IPS-20b (cell line): ENCODE measurements around the gene HAPLN2.

Experiments used
- H3K27ac ChIP-seq: one replicate; pipeline ENCODE4 v1.5.1; 2013; ENCODE audit warnings: low read length
- H3K27me3 ChIP-seq: 2 replicates; pipeline ENCODE4 v1.6.1; 2013; ENCODE audit warnings: mild to moderate bottlenecking, low read length, inconsistent platforms; ENCODE audit not compliant: insufficient read depth
- H3K36me3 ChIP-seq: 2 replicates; pipeline ENCODE4 v1.6.1; 2013; ENCODE audit warnings: low read depth, mild to moderate bottlenecking, inconsistent platforms, low read length, moderate library complexity; ENCODE audit not compliant: insufficient read depth
- H3K4me1 ChIP-seq: 2 replicates; pipeline ENCODE4 v1.6.1; 2013; ENCODE audit warnings: mild to moderate bottlenecking, control low read depth, inconsistent platforms, low read length, moderate library complexity; ENCODE audit not compliant: insufficient read depth
- H3K4me3 ChIP-seq: 2 replicates; pipeline ENCODE4 v1.5.1; 2013; ENCODE audit warnings: mild to moderate bottlenecking, low read length, inconsistent platforms
- H3K9ac ChIP-seq: 2 replicates; pipeline ENCODE4 v1.6.1; 2013; ENCODE audit warnings: low read depth, mild to moderate bottlenecking, inconsistent platforms, low read length, moderate library complexity
- H3K9me3 ChIP-seq: 2 replicates; pipeline ENCODE4 v1.6.1; 2013; ENCODE audit warnings: mild to moderate bottlenecking, low read depth, low read length, inconsistent platforms; ENCODE audit not compliant: insufficient read depth

HAPLN2 gene

DNA sequence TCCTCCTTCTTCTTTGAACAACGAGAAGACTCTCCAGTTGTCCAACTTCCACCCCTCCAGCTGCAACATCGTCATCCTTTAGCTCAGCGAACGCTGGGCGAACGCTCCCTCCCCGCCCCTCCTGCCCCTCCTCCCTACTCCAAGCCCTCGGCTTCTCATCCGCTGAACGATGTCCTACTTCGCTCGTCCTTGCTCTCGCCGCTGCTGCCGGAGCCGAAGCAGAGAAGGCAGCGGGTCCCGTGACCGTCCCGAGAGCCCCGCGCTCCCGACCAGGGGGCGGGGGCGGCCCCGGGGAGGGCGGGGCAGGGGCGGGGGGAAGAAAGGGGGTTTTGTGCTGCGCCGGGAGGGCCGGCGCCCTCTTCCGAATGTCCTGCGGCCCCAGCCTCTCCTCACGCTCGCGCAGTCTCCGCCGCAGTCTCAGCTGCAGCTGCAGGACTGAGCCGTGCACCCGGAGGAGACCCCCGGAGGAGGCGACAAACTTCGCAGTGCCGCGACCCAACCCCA, 22.6 kb downstream of the HAPLN2 start, which contains the start of gene BCAN:
Gene BCAN (plus strand): TSS at position 357 of the 504 bp plus-strand sequence. CDS start 3,938 bp downstream, outside the sequence.
- H3K27me3 ChIP-seq = peaks cover 97% of the 10 kb centered on the region
- H3K4me1 ChIP-seq = no peaks in the 10 kb centered on the region
- H3K27ac ChIP-seq = no peak within 1 kb of the TSS
- H3K9me3 ChIP-seq = no peaks in the 10 kb centered on the region
- no peaks in the 10 kb centered on the region for H3K36me3 ChIP-seq
- H3K4me3 ChIP-seq = peak within 1 kb of the TSS; percentile 77
- no peak within 1 kb of the TSS; the same call in 1 of the 2 replicates for H3K9ac ChIP-seq

DNA sequence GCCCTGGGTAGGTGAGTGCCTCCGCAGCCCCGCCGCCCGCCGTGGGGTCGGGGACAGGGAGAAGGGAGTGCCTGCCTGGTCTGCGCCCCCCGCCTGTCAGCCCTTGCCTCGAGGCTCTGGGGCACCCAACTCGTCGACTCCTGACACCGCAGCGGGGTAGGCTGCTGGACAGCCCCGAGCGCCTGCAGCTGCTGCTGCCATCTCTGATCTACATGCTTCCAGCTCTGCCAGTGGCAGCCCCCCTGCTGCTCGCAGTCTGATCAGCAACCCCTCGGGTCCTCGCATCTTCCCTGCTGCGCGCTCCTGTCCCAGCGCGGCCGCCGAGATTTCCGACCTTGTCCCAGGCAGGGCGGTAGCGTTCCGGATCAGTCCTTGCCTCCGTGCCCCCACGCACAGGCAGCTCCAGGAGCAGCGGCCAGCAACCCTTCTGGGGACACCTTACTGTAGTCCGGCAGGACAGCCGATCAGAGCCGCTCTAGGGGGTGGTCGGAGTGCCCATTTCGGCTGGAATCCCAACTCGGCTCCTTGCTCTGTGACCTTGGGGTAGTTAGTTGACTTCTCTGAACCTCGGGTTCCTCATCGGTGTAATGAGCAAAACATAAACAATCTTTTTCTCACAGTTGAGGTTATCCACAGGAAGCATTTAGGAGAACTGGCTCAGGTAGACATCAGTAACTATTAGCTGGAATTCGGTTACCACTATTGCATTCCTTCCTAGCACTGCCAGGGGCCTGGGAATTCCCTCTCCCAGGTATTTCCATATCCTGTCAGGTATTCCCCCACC, 23.2 kb downstream of the HAPLN2 start:
- Histone ChIP-seq H3K27me3 (peaks cover 96% of the 10 kb centered on the region), H3K9me3 (no peaks in the 10 kb centered on the region), H3K4me3 (peak overlapping the region; percentile 77), H3K36me3 (no peaks in the 10 kb centered on the region), H3K9ac (no peak overlapping the region), H3K27ac (no peak overlapping the region), H3K4me1 (no peaks in the 10 kb centered on the region)

DNA sequence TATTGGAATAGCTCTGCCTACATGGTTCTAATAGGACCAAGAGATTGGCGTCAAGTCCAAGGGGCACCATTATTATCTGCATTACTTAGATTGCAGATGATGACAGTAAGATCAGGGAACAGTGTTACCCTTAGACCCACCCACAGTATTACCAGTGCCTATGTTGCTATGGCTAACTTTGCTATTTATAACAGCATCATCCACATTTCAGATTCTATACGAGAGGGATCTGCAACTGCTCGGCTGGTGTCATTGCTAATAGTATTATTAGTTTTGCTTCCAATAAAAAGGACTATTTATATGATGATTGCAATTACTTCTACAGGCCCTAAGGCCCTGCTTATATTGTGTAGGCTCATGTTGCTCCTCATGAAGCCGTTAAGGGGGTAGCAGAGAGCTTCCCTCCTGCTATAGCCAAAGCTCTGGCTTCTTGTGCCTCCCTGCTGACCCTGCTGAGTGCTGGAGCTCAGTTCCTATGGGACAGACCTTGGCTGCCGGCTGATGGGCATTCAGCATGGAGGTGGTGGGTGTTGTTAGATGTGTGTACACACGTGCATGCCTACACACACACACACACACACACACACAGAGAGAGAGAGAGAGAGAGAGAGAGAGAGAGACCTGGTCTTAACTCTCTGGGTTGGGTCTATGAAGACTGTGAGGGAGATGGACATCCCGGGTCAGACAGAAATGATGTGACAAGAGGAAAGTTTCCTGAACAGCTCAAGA, 24.0 kb downstream of the HAPLN2 start:
- Histone ChIP-seq H3K4me1 (no peaks in the 10 kb centered on the region), H3K27ac (no peak overlapping the region), H3K9me3 (no peaks in the 10 kb centered on the region), H3K9ac (no peak overlapping the region), H3K27me3 (peaks cover 93% of the 10 kb centered on the region), H3K36me3 (no peaks in the 10 kb centered on the region), H3K4me3 (no peak overlapping the region; the same call in 1 of the 2 replicates)

DNA sequence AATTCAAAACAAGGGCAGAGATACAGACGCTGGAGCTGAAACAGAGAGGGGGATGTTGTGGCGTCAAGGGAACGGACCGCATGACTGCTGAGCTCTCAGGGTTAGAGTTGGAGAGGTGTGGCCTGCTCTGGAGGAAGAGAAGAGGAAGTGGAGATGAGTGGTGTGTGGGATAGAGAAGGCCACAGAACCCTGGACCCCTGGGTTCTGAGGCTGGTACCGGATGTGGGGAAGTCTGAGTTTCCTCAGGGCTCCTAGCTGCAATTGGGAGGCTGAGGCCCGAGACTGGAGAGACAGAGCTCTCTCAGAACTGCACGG, 24.5 kb downstream of the HAPLN2 start:
- Histone ChIP-seq H3K27me3 (peaks cover 93% of the 10 kb centered on the region), H3K4me3 (no peak overlapping the region), H3K9ac (no peak overlapping the region), H3K9me3 (no peaks in the 10 kb centered on the region), H3K4me1 (no peaks in the 10 kb centered on the region), H3K27ac (no peak overlapping the region), H3K36me3 (no peaks in the 10 kb centered on the region)

DNA sequence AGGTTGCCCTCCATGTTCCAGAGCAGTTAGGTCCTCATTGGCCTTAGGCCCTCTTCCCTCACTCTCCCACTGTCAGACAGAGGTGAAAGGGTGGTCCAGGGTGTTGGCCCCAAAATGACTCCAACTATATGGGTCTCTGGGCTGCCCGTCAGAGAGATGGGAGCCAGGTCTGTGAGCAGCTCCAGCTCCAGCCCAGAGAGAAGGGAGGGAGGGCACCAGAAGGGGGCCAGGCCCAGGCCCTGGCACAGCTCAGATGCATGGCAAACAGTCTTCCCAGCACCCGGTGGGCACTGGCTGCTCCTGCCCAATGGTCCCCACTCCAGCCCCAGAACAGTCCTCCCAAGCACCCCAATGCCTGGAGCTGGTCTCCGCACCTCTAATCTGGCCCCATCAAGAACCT, 24.9 kb downstream of the HAPLN2 start:
- H3K27me3 ChIP-seq = peaks cover 93% of the 10 kb centered on the region
- no peak overlapping the region for H3K27ac ChIP-seq
- no peaks in the 10 kb centered on the region for H3K9me3 ChIP-seq
- no peak overlapping the region for H3K4me3 ChIP-seq
- no peaks in the 10 kb centered on the region for H3K36me3 ChIP-seq
- no peaks in the 10 kb centered on the region for H3K4me1 ChIP-seq
- H3K9ac ChIP-seq = no peak overlapping the region

DNA sequence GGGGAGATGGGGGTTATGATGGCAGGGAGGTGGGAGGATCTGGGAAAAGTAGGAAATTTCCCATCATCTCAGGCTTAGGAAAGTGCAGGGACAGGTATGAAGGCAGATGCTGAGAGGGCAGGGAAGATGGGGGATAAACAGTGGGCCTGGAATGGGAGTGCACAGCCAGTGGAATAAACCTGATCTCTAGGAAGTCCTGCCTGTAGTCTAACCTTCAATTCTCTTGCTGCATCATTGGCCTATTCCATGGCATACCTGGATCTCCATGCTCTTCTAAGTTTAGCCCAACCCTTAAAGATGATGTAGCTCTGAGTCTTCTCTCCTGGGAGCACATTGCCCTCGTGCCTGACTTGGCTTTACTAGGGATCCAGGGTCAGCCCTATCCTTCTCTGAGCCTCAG, 25.4 kb downstream of the HAPLN2 start:
- H3K9ac ChIP-seq = no peak overlapping the region
- H3K27ac ChIP-seq = no peak overlapping the region
- H3K9me3 ChIP-seq = no peaks in the 10 kb centered on the region
- H3K36me3 ChIP-seq = no peaks in the 10 kb centered on the region
- H3K4me1 ChIP-seq = no peaks in the 10 kb centered on the region
- no peak overlapping the region for H3K4me3 ChIP-seq
- peaks cover 93% of the 10 kb centered on the region for H3K27me3 ChIP-seq

DNA sequence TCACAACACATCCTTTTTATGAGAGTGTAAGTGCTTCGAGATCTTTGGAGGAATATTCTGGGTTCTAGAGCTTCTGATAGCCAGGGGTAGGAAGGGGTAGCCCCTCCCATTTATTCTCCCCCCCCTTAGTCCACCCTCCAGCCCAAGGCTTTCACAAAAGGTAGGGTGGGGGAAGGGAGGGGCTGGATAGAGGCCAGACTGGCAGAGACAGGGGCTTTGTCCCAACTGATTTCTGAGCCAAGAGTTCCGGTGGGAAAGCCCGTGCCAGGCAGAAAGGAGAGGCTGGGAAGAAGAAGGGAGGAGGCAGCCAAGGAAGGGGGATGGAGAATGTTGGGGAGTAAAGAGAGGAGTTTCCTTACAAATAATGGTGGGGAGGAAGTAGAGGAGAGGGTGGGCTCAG, 25.8 kb downstream of the HAPLN2 start:
- no peak overlapping the region for H3K4me3 ChIP-seq
- H3K36me3 ChIP-seq = no peaks in the 10 kb centered on the region
- H3K9ac ChIP-seq = no peak overlapping the region
- H3K4me1 ChIP-seq = no peaks in the 10 kb centered on the region
- H3K27ac ChIP-seq = no peak overlapping the region
- H3K27me3 ChIP-seq = peaks cover 93% of the 10 kb centered on the region
- no peaks in the 10 kb centered on the region for H3K9me3 ChIP-seq

DNA sequence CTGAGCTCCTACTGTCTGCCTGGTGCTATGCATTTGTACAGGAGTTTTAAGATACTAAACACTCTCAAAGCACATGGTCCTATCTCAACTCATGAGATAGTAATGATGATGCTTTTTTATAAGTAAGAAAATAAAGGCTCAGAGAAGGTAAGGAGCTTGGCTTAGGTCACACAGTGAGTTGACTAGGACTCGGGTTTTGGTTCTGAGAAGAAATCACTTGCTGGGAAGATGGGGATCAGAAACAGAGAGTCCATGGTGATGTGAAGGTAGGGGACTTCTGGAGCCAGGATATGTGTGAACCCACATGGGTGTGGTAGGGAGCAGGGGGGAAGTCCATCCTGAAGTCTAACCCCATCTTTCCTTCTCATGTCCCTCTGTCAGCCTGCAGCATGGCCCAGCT, 26.5 kb downstream of the HAPLN2 start:
- H3K27ac ChIP-seq = no peak overlapping the region
- no peaks in the 10 kb centered on the region for H3K4me1 ChIP-seq
- H3K9me3 ChIP-seq = no peaks in the 10 kb centered on the region
- no peak overlapping the region for H3K9ac ChIP-seq
- no peaks in the 10 kb centered on the region for H3K36me3 ChIP-seq
- H3K27me3 ChIP-seq = peaks cover 93% of the 10 kb centered on the region
- no peak overlapping the region for H3K4me3 ChIP-seq

DNA sequence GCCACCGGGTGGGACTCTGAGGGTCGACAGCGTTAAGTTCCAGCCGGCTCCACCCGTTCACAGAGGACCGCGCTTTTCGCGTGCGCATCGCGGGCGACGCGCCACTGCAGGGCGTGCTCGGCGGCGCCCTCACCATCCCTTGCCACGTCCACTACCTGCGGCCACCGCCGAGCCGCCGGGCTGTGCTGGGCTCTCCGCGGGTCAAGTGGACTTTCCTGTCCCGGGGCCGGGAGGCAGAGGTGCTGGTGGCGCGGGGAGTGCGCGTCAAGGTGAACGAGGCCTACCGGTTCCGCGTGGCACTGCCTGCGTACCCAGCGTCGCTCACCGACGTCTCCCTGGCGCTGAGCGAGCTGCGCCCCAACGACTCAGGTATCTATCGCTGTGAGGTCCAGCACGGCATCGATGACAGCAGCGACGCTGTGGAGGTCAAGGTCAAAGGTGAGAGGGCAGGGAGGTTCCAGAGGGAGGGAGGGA, 27.6 kb downstream of the HAPLN2 start:
- no peak overlapping the region for H3K9ac ChIP-seq
- H3K27ac ChIP-seq = no peak overlapping the region
- H3K9me3 ChIP-seq = no peaks in the 10 kb centered on the region
- H3K4me3 ChIP-seq = no peak overlapping the region
- H3K36me3 ChIP-seq = no peaks in the 10 kb centered on the region
- no peaks in the 10 kb centered on the region for H3K4me1 ChIP-seq
- peaks cover 93% of the 10 kb centered on the region for H3K27me3 ChIP-seq

DNA sequence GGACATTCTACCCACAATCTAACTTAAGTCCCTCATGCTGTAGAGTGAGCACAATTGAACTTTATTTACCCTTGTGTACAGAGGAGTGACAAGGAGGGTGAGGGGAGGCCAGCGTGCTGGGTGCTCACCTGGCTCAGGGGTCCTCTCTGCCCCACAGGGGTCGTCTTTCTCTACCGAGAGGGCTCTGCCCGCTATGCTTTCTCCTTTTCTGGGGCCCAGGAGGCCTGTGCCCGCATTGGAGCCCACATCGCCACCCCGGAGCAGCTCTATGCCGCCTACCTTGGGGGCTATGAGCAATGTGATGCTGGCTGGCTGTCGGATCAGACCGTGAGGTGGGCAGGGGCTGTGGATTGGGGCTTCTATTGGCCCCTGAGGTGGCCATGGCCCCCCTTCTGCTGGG, 28.1 kb downstream of the HAPLN2 start:
- Histone ChIP-seq H3K36me3 (no peaks in the 10 kb centered on the region), H3K4me3 (no peak overlapping the region), H3K27ac (no peak overlapping the region), H3K27me3 (peaks cover 94% of the 10 kb centered on the region), H3K9ac (no peak overlapping the region), H3K4me1 (no peaks in the 10 kb centered on the region), H3K9me3 (no peaks in the 10 kb centered on the region)

DNA sequence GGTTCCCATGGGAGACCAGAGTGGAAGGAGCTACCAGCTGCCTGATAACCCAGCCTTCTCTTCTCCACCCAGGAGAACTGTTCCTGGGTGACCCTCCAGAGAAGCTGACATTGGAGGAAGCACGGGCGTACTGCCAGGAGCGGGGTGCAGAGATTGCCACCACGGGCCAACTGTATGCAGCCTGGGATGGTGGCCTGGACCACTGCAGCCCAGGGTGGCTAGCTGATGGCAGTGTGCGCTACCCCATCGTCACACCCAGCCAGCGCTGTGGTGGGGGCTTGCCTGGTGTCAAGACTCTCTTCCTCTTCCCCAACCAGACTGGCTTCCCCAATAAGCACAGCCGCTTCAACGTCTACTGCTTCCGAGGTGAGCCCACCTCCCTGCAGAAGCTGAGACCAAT, 29.3 kb downstream of the HAPLN2 start:
- Histone ChIP-seq H3K27me3 (peaks cover 91% of the 10 kb centered on the region), H3K4me3 (no peak overlapping the region), H3K36me3 (no peaks in the 10 kb centered on the region), H3K9me3 (no peaks in the 10 kb centered on the region), H3K9ac (no peak overlapping the region), H3K4me1 (no peaks in the 10 kb centered on the region), H3K27ac (no peak overlapping the region)

DNA sequence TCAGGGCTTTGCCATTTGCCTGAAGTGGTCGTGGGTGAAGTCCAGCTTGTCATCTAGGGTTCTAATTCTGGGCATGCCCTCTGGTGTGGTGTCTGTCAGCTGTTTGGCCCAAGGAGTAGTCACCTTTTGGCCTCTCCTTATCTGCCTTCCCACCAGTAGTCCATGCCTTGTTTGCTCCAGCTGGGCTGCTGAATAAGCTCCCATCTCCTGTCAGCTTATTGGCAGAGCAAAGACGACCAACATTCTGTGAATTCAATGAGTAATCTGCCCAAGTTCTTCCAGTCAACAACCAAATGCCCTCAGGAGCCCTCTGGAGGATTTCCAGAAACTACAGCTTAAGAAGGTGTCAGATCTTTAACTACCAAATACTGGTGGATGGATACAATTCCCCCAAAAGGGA, 29.7 kb downstream of the HAPLN2 start:
- H3K4me1 ChIP-seq = no peaks in the 10 kb centered on the region
- H3K9ac ChIP-seq = no peak overlapping the region
- no peak overlapping the region for H3K27ac ChIP-seq
- H3K9me3 ChIP-seq = no peaks in the 10 kb centered on the region
- H3K4me3 ChIP-seq = no peak overlapping the region
- peaks cover 91% of the 10 kb centered on the region for H3K27me3 ChIP-seq
- no peaks in the 10 kb centered on the region for H3K36me3 ChIP-seq
